ENCODE data around the gene TTC38.

DNA sequence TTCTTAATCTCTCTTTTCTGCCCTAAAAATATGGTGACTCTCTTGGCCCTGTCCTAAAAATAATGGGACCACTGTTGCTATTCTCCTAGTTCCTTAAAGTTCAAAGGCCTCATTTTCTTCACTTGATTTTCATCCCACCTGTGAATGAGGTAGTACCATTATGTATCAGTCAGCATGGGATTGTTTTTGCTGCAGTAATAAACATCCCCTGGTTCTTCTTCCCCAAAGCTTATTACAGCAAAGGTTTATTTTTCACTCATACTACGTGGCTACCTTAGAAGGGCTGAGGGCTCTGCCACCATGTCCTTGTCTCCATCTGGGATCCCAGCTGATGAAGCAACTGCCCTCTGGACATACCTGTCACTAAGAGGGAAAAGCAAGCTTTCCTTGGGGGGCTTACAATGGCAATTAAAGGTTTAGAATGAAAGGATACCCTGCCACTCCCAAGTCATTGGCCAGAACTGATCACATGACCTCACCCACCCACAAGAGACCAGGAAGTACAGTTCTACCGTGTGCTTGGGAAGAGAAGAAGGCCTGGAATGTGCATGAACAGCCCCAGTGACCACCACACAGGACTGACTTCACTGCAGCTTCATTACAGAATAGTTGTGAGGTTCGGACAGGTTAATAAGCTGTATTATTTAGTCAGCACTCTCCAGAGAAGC, 7.8 kb downstream of the TTC38 start:
- TF ChIP-seq, protein P1, sequence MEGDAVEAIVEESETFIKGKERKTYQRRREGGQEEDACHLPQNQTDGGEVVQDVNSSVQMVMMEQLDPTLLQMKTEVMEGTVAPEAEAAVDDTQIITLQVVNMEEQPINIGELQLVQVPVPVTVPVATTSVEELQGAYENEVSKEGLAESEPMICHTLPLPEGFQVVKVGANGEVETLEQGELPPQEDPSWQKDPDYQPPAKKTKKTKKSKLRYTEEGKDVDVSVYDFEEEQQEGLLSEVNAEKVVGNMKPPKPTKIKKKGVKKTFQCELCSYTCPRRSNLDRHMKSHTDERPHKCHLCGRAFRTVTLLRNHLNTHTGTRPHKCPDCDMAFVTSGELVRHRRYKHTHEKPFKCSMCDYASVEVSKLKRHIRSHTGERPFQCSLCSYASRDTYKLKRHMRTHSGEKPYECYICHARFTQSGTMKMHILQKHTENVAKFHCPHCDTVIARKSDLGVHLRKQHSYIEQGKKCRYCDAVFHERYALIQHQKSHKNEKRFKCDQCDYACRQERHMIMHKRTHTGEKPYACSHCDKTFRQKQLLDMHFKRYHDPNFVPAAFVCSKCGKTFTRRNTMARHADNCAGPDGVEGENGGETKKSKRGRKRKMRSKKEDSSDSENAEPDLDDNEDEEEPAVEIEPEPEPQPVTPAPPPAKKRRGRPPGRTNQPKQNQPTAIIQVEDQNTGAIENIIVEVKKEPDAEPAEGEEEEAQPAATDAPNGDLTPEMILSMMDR (IDR thresholded peaks at IDR 0.05; ENCODE audit: insufficient read depth, low read length) = no peak
- TF ChIP-seq, protein P2, sequence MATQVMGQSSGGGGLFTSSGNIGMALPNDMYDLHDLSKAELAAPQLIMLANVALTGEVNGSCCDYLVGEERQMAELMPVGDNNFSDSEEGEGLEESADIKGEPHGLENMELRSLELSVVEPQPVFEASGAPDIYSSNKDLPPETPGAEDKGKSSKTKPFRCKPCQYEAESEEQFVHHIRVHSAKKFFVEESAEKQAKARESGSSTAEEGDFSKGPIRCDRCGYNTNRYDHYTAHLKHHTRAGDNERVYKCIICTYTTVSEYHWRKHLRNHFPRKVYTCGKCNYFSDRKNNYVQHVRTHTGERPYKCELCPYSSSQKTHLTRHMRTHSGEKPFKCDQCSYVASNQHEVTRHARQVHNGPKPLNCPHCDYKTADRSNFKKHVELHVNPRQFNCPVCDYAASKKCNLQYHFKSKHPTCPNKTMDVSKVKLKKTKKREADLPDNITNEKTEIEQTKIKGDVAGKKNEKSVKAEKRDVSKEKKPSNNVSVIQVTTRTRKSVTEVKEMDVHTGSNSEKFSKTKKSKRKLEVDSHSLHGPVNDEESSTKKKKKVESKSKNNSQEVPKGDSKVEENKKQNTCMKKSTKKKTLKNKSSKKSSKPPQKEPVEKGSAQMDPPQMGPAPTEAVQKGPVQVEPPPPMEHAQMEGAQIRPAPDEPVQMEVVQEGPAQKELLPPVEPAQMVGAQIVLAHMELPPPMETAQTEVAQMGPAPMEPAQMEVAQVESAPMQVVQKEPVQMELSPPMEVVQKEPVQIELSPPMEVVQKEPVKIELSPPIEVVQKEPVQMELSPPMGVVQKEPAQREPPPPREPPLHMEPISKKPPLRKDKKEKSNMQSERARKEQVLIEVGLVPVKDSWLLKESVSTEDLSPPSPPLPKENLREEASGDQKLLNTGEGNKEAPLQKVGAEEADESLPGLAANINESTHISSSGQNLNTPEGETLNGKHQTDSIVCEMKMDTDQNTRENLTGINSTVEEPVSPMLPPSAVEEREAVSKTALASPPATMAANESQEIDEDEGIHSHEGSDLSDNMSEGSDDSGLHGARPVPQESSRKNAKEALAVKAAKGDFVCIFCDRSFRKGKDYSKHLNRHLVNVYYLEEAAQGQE (IDR thresholded peaks at IDR 0.05; ENCODE audit: insufficient replicate concordance, low read depth) = no peak
- TF ChIP-seq GABPA (IDR thresholded peaks at IDR 0.05; ENCODE audit: low read depth) = no peak

All from HL-60 (cell line).